Ovary (tissue), 9 donors: ENCODE measurements around the gene HRH2. TPM values are rescaled to one million over a fixed set of nuclear protein-coding genes. Genes with fewer than 3 reads are reported as not detected.

Source experiments
- DNase-seq, 5 donors: peaks; one replicate each; pipeline ENCODE4 v3.0.0-alpha.2; 2019 to 2020
- H3K27ac ChIP-seq, 2 donors: fragments of 200-600 bp; one replicate each; pipeline versions ENCODE4 v1.5.1 to v1.8.0; 2019 to 2022
- H3K27me3 ChIP-seq: fragments of 200-600 bp; one replicate; pipeline ENCODE4 v1.8.0; 2022
- H3K36me3 ChIP-seq: fragments of 200-600 bp; sonication (generic); one replicate; pipeline ENCODE4 v1.5.1; 2019
- H3K4me1 ChIP-seq: one replicate; pipeline ENCODE4 v1.8.1; 2013; ENCODE audit warnings: mild to moderate bottlenecking, moderate library complexity; ENCODE audit not compliant: insufficient read depth
- H3K4me3 ChIP-seq: fragments of 200-600 bp; sonication (generic); one replicate; pipeline ENCODE4 v1.5.1; 2017
- H3K9me3 ChIP-seq, 2 donors: fragments of 200-600 bp in 1 of 2; sonication (generic) in 1 of 2; one replicate each; pipeline versions ENCODE4 v1.5.1 to v1.8.1; 2013 to 2019; ENCODE audit warnings: mild to moderate bottlenecking in 1 of 2, moderate library complexity in 1 of 2
- EP300 ChIP-seq: sonication (generic); formaldehyde crosslinking; IDR thresholded peaks from one replicate; pipeline ENCODE4 v1.6.1; 2017; ENCODE audit warnings: antibody characterized with exemption
- POLR2A ChIP-seq: fragments of 450-650 bp; IDR thresholded peaks from one replicate; pipeline ENCODE4 v1.6.1; 2017; ENCODE audit warnings: antibody characterized with exemption, mild to moderate bottlenecking, moderate library complexity
- WGBS, 3 donors: extraction: QIAGEN DNeasy Blood & Tissue Kit in 1 of 3; methylation state at CpG; one replicate each; pipeline versions ENCODE4 v1.1.5 to v1.1.7; 2013 to 2017; 5-methylcytosine and 5-hydroxymethylcytosine counted together
- intact Hi-C, 4 donors: fragments of 100-400 bp; cut with DNase I; formaldehyde crosslinking; loops; one replicate each; pipeline versions ENCODE4 v1.11.0 to v1.15.1; 2022 to 2023
- polyA plus RNA-seq, 2 donors: library from polyadenylated mRNA; stranded (reverse); fragments of 200-250 nt in 1 of 2; fragments of 350-450 nt in 1 of 2; fragmentation: Illumina TruSeq in 1 of 2; extraction: RNeasy Lipid Tissue Mini Kit (QIAGEN cat#74804) in 1 of 2; gene quantifications; one replicate each; pipeline ENCODE4 v1.2.3, GENCODE V29; 2013 to 2014
- total RNA-seq, 7 donors: library from RNA; depleted of rRNA in 2 of 7; stranded (reverse); fragments of >200 nt in 2 of 7; fragmentation: NEBNext Ultra II Directional in 3 of 7; extraction: Animal tissue kit (Norgen Biotek cat#: 25700) in 3 of 7; gene quantifications; one replicate each; pipeline versions ENCODE4 v1.1.0 to v1.2.4, GENCODE V29; 2016 to 2023
- TF ChIP-seq, protein P1 (sequence below), 3 donors: fragments of 450-650 bp in 2 of 3; fragments of 200-600 bp in 1 of 3; IDR thresholded peaks; one replicate each; pipeline versions ENCODE4 v1.5.1 to v1.8.0; 2016 to 2022; ENCODE audit warnings: antibody characterized with exemption in 3 of 3, mild to moderate bottlenecking in 1 of 3
- donor health status: DM: no; HTN: no; CAD: no; lungs with moderate emphysema.
- donor health status: DM: no; HTN: no; CAD: no.
- donor health status: Bipolar disorder and iron deficiency.
- donor health status: DM: yes; HTN: yes; CAD: no.
- donor health status: DM: no; HTN: no; CAD: no.
- donor health status: DM: yes; HTN: yes; CAD: no.

Gene HRH2
- total and polyA plus RNA-seq, 9 donors, result 0.23 to 3.3 (median 1.2) TPM

DNA sequence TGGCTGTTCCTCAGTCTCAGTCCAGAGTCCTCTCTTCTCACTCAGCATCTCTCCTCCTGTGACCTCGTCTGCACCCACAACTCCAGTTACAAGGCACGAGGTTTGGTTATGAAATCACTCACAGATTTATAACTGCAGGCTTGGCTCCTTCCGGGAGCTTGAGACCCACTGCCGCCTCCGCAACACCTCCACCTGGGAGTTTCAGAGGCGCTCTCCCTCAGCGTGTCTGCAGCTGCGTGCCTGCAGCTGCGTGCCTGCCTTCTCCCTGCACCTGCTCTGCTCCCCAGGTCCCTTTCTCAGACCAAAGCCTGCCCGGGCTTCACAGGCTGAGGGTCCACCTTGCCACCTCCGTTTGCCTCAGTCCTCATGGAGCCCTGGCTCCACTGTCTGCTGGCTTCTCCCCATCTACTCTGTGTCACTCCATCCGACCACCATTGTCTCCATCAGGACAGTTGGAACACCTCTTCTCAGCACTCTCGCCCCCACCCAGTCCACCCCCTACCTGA is 51.5 kb downstream of the HRH2 start:
- TF ChIP-seq, protein P1, sequence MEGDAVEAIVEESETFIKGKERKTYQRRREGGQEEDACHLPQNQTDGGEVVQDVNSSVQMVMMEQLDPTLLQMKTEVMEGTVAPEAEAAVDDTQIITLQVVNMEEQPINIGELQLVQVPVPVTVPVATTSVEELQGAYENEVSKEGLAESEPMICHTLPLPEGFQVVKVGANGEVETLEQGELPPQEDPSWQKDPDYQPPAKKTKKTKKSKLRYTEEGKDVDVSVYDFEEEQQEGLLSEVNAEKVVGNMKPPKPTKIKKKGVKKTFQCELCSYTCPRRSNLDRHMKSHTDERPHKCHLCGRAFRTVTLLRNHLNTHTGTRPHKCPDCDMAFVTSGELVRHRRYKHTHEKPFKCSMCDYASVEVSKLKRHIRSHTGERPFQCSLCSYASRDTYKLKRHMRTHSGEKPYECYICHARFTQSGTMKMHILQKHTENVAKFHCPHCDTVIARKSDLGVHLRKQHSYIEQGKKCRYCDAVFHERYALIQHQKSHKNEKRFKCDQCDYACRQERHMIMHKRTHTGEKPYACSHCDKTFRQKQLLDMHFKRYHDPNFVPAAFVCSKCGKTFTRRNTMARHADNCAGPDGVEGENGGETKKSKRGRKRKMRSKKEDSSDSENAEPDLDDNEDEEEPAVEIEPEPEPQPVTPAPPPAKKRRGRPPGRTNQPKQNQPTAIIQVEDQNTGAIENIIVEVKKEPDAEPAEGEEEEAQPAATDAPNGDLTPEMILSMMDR (IDR thresholded peaks at IDR 0.05), result no peak
- TF ChIP-seq POLR2A (no peak), EP300 (no peak)
- WGBS, 3 donors, result 77 to 80% (median 78%) methylated on average over 13 of the region's 13 CpGs
- Histone ChIP-seq H3K27ac (no peak overlapping the region), H3K36me3 (no peaks in the 10 kb centered on the region), H3K4me3 (no peak overlapping the region), H3K9me3 (no peaks in the 10 kb centered on the region), H3K27me3 (no peaks in the 10 kb centered on the region), H3K4me1 (no peaks in the 10 kb centered on the region)
- DNase-seq, result no peak
- intact Hi-C loops, result no loop called here

DNA sequence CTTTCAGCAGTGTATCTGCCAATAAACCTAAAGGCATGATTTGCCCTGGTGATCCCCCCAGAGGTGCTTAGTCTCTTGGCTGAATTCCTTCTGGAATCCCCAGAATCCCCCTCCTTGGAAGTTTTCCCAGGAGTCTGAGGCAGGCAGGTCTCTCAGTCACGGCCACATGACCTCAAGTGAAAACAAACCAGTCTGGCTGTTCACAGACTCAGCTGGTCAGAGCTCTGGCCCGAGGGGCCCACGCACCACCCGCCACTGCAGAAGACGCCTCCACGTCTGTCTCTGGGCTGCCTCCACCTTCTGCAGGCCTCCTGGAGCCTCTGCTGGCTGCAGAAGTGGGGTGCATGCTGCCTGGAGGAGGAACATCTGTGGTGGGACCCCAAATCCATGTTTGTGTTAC is 52.5 kb downstream of the HRH2 start:
- WGBS, 3 donors, result 29 to 55% (median 36%) methylated on average over 6 of the region's 6 CpGs

DNA sequence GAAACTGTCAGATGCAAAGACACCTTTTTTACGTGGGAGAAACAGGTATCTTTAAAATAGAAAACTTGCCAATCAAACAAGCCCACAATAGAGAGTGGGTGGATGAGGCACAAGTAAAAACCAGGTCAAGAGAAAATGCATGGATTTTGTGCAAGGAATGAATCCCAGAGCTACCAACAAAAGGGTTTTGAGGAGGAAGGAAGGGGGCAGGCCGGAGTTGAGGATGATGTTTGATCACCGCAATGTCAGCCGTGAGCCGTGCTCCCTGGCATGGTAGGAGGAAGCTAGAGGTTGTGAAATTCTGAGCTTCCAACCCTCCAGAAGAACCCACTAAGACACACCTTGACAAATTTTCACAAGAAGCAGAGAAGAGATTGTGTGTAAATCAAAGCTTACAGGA is 53.2 kb downstream of the HRH2 start:
- H3K27me3 ChIP-seq, result no peaks in the 10 kb centered on the region
- H3K36me3 ChIP-seq, result no peaks in the 10 kb centered on the region
- no peak for DNase-seq
- TF ChIP-seq, protein P1 (IDR thresholded peaks at IDR 0.05), result no peak
- no peak for TF ChIP-seq POLR2A
- TF ChIP-seq EP300, result no peak
- intact Hi-C loops, result no loop called here
- no peak overlapping the region for H3K4me3 ChIP-seq
- H3K9me3 ChIP-seq, result no peaks in the 10 kb centered on the region
- H3K4me1 ChIP-seq, result no peaks in the 10 kb centered on the region
- WGBS, 3 donors, result 74 to 83% (median 77%) methylated on average over 5 of the region's 5 CpGs
- no peak overlapping the region for H3K27ac ChIP-seq

More for the DNA sequence above, 52.5 kb downstream of the HRH2 start:
- intact Hi-C loops, result no loop called here
- TF ChIP-seq, protein P1 (IDR thresholded peaks at IDR 0.05), result no peak
- TF ChIP-seq POLR2A (no peak), EP300 (no peak)
- Histone ChIP-seq H3K4me3 (no peak overlapping the region), H3K9me3 (no peaks in the 10 kb centered on the region), H3K4me1 (no peaks in the 10 kb centered on the region), H3K36me3 (no peaks in the 10 kb centered on the region), H3K27me3 (no peaks in the 10 kb centered on the region), H3K27ac (no peak overlapping the region)
- no peak for DNase-seq

DNA sequence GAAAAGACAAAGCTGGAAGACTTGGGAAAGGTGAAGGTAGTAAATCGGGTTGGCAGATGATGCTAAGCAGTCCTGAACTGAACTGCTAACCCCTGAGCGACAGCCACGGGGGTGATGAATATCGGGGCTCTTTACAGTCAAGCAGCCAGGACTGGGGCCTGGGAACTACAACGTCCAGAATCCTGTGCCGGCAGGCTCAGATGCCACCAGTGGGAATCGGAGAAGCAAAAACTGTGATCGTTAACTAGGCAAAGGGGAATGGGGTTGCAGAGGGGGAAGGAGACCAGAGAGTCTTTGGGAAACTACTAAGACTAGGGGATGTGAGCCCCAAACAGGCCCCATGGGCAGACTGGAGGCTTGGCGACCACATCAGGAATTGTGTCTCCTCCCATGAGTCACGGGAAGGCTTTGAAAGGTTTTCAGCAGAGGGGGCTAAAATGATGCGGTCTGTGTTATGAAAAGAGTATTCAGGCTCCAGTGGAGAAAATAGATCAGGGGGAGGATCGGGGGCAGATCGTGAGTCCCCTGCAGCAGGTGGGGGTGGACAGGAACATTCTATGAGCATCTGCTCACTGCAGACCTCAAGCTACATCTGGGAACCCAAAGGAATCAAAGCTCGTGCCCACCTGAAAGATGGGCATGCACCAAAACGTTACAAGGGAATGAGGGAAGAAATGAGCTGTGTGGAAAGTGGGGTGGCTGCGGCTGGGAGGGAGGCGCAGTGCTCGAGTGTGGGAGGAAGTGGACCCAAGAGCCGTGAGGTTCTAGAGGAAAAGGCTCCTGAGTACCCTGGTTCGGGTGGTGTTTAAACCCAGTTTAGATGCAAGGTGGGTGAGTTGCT is 53.8 kb downstream of the HRH2 start:
- H3K4me3 ChIP-seq, result no peak overlapping the region
- no peaks in the 10 kb centered on the region for H3K27me3 ChIP-seq
- no peaks in the 10 kb centered on the region for H3K9me3 ChIP-seq
- no peak overlapping the region for H3K27ac ChIP-seq
- no peak for DNase-seq
- 70 to 76% (median 73%) methylated on average over 20 of the region's 20 CpGs for WGBS, 3 donors
- intact Hi-C loops, result no loop called here
- H3K36me3 ChIP-seq, result no peaks in the 10 kb centered on the region
- H3K4me1 ChIP-seq, result no peaks in the 10 kb centered on the region
- no peak for TF ChIP-seq EP300
- TF ChIP-seq, protein P1 (IDR thresholded peaks at IDR 0.05), result no peak
